Lower leg skin (tissue), 4 donors: ENCODE measurements around the gene CELA3A. TPM values are rescaled to one million over a fixed set of nuclear protein-coding genes. Genes with fewer than 3 reads are reported as not detected.
"Not testable (repeated sequence)": the region's sequence is repeated elsewhere in the genome, so short reads cannot be mapped to it uniquely, and the experiment has no call there.

ENCODE experiments used
- DNase-seq, 2 donors: peaks; one replicate each; pipeline ENCODE4 v3.0.0-alpha.2; 2019; ENCODE audit warnings: low spot score in 2 of 2
- H3K4me3 ChIP-seq: fragments of 200-600 bp; sonication (generic); 2 replicates; pipeline ENCODE4 v1.5.1; 2017; ENCODE audit warnings: mild to moderate bottlenecking, low read depth; ENCODE audit not compliant: poor library complexity, severe bottlenecking
- WGBS, 2 donors: methylation state at CpG; one replicate each; pipeline ENCODE4 v1.1.5; 2018; 5-methylcytosine and 5-hydroxymethylcytosine counted together
- intact Hi-C: fragments of 100-400 bp; cut with DNase I; formaldehyde crosslinking; loops from one replicate; pipeline ENCODE4 v1.15.0; 2023; ENCODE audit warnings: low total_unique reads
- total RNA-seq, 4 donors: library from RNA; depleted of rRNA; stranded (reverse); fragments of >200 nt; gene quantifications; one replicate each; pipeline ENCODE4 v1.1.0, GENCODE V29; 2016

Gene CELA3A
- total RNA-seq, 4 donors from 2014 or later: not detected

DNA sequence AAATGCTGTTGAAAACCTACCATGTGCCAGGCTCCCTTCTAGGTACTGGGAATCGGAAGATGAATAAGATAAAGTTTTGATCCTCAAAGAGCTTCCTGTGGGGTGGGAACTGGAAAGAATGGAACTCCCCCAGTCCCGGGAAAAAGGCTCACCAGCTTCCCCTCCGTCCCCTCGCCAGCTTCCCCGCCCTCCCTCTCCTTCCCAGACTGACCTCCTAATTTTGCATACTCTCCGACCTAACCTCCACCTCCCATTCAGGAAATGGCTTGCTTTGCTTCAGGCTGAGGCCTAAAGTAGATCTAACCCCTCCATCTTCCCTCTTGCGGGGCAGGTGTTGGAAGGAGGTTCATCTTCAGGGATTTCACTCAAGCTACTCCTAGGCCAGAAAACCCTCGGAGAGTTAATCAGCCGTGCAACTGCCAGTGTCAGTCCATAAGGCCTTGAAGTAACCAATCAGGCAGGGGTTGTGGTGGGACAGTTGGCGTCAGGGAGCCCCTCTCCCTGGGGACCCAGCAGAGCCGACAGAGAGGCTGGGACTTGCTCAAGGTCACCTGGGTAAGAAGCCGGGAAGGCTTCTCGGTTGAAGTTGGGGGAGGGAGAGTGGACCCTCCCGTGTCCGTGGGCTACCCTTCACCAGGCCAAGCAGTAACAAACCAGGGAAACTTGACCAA is 2.7 kb upstream of the CELA3A start:
- intact Hi-C loops, DNase-seq, H3K4me3 ChIP-seq: not testable (repeated sequence)
- 75 to 84% methylated on average over 12 to 15 of the region's 15 CpGs for WGBS, 2 donors

DNA sequence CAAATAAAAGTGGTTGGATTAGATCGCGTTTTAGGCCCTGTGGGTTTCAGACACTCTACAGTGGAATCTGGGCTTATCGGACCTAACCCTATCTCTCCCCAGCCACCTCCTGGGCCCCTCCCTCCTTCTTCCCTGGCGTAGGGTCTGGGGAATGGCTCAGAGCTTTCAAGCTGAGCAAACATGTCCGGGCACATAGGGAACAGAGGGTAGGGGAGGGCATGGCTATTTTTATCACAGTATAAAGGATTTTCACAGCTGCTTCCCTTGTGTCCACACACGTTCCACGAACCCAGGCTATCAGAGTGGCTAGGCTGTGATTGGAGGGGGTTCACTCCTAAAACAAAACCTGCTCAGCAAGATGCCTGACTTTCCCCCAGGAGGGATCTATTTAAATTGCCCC is 1.8 kb upstream of the CELA3A start:
- H3K4me3 ChIP-seq, DNase-seq, intact Hi-C loops: not testable (repeated sequence)
- WGBS, 2 donors: 39 to 55% methylated on average over 7 of the region's 7 CpGs

DNA sequence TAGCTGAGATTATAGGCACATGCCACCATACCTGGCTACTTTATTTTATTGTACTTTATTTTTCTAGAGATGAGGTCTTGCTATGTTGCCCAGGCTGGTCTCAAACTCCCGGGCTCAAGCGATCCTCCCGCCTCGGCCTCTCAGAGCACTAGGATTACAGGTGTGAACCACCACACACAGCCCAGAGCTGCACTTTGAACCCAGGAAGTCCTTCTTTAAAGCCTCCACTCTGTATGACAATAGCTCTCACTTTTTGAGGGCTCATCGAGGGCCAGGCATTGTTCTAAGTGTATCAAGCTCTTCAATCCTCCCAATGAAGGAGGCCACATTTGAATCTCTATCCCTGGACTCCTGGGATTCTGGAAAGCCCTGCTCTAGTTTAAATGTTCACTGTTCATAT is 1.0 kb downstream of the CELA3A start:
- H3K4me3 ChIP-seq, intact Hi-C loops, DNase-seq: not testable (repeated sequence)
- 57 to 60% methylated on average over 1 of the region's 5 CpGs for WGBS, 2 donors

DNA sequence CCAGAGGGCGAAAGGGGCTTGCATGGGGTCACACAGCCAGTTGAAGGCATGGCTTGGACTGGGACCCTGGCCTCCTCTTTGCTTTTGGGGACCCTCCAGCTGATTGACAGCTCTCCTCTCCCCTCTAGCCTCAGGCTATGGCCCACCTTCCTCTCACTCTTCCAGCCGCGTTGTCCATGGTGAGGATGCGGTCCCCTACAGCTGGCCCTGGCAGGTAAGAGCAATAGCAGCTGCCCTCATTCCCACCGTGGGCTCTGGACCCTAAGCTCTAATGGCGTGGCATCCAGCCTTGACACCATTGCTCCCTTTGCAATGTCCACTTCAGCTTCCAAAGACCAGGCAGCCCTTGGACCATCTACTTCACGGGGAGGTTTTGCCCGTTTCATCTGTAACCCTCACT is 1.4 kb downstream of the CELA3A start:
- intact Hi-C loops, H3K4me3 ChIP-seq, DNase-seq: not testable (repeated sequence)
- WGBS, 2 donors: 84 to 93% methylated on average over 8 of the region's 8 CpGs

DNA sequence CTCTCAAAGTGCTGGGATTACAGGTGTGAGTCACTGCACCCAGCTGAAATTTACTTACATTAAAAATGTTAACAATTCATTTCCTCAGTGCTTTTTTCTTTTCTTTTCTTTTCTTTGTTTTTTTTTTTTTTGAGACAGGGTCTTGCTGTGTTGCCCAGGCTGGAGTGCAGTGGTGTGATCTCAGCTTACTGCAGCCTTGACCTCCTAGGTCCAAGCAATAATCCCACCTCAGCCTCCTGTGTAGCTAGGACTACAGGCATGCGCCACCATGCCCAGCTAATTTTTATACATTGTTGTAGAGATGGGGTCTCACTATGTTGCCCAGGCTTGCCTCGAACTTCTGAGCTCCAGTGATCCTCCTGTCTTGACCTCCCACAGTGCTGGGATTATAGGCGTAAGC is 2.5 kb downstream of the CELA3A start:
- H3K4me3 ChIP-seq, DNase-seq, intact Hi-C loops: not testable (repeated sequence)
- 93% methylated on average over 2 to 3 of the region's 3 CpGs for WGBS, 2 donors

DNA sequence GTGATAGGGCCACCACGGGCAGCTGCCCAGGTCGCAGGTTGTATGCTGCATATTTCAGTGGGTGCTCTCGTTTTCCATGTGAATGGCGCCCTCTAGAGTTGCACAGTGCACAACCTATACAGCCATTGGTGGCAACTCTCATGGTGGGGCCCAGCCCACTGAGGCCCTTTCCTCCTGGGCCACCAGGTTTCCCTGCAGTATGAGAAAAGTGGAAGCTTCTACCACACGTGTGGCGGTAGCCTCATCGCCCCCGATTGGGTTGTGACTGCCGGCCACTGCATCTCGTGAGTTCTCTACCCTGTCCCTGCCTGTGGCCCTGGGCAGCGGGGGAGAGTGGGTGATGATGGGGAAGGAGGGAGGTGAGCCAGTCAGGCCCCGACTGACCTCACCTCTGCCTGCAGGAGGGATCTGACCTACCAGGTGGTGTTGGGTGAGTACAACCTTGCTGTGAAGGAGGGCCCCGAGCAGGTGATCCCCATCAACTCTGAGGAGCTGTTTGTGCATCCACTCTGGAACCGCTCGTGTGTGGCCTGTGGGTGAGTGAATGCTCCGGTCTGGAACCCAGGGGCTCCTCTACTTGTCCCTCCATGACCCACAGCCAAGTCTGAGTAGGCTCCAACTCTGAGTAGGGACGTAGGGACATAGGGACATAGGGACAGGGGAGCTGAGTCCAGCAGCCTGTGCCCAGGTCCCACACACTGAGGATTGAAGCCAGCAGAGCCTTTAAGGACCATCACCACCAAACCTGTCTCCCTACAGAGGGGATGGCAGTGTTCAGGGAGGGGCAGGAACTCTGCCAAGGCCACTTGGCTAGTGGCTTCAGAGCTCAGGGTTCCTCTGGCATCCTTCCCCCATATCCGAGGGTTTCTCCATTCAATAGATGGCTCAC is 4.0 kb downstream of the CELA3A start:
- WGBS, 2 donors: 70 to 76% methylated on average over 18 of the region's 18 CpGs
- DNase-seq, H3K4me3 ChIP-seq, intact Hi-C loops: not testable (repeated sequence)

DNA sequence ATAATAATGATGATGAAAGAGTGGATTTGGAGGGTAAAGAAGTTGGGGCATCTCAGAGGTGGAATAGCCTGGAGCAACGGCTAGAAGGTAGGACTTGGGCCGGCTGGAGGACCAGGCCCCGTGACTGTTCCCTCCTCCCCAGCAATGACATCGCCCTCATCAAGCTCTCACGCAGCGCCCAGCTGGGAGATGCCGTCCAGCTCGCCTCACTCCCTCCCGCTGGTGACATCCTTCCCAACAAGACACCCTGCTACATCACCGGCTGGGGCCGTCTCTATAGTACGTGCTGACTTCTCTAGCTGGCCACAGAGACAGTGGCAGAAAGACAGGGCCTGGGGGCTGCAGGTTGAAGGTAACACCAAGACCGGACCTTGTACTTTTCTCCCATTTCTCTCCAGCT is 5.3 kb downstream of the CELA3A start:
- WGBS, 2 donors: 83% methylated on average over 11 to 13 of the region's 13 CpGs
- intact Hi-C loops, DNase-seq, H3K4me3 ChIP-seq: not testable (repeated sequence)

DNA sequence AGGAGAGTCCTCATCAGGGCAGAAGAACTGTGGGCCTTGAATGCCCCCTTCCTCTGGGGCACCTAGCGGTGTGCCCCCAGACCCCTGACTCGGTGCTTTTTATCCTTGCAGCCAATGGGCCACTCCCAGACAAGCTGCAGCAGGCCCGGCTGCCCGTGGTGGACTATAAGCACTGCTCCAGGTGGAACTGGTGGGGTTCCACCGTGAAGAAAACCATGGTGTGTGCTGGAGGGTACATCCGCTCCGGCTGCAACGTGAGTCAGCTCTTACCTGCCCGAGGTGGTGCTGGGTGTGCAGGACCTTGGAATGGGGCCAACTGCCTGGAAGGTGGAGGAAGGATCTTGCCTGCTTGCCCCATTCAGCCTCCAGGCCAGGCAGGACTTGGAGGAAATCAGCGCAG is 5.8 kb downstream of the CELA3A start:
- DNase-seq, intact Hi-C loops, H3K4me3 ChIP-seq: not testable (repeated sequence)
- 58 to 61% methylated on average over 9 of the region's 10 CpGs for WGBS, 2 donors

DNA sequence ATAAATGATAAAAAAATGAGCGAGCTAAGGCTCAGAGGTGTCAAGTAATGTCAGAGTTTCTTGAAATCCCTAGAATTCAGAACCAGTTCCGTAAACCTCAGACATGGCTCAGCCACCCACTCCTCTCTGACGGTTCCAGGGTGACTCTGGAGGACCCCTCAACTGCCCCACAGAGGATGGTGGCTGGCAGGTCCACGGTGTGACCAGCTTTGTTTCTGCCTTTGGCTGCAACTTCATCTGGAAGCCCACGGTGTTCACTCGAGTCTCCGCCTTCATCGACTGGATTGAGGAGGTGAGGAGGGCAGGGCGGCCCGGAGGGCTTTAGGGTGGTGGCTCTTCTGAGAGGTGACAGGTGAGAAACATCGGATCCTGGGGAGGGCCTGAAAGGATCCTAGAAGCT is 8.1 kb downstream of the CELA3A start:
- DNase-seq, H3K4me3 ChIP-seq, intact Hi-C loops: not testable (repeated sequence)
- WGBS, 2 donors: 79 to 87% methylated on average over 4 to 9 of the region's 11 CpGs

DNA sequence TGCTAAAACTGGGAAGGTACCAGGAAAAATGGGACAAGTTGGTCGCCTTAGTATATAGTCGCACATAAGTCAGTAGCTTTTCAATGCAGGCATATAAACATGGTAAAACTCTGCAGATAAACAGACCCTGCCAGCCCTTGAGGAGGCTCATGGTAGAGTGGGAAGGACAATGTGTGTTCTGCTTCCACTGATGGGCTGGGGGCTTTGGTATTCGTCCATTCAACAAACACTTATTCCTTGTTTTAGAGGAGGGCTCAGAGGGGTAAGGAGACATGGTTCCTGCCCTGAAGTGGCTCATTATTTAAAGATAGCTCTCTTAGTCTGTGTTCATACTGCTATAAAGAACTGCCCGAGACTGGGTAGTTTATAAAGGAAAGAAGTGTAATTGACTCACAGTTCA is 11.3 kb downstream of the CELA3A start:
- H3K4me3 ChIP-seq, DNase-seq, intact Hi-C loops: not testable (repeated sequence)
- WGBS, 2 donors: 64 to 81% methylated on average over 4 of the region's 4 CpGs

DNA sequence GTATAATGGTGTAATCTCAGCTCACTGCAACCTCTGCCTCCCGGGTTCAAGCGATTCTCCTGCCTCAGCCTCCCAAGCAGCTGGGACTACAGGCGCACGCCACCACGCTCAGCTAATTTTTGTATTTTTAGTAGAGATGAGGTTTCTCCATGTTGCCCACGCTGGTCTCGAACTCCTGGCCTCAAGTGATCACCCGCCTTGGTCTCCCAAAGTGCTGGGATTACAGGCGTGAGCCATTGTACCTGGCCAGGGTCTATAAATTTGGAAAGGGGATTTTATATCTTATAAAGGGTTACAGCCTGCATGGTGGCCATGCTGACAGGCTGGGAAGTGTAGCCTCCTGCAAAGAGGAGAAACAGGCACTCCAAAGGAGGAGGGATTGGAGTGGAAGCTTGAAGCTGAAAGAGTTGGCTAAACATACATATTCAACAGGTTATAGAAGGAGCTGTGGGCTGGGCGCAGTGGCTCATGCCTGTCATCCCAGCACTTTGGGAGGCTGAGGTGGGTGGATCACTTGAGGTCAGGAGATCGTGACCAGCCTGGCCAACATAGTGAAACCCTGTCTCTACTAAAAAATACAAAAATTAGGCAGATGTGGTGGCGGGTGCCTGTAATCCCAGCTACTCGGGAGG is 13.2 kb downstream of the CELA3A start:
- DNase-seq, H3K4me3 ChIP-seq, intact Hi-C loops: not testable (repeated sequence)
- 87 to 91% methylated on average over 13 of the region's 13 CpGs for WGBS, 2 donors
